GM19455 (cell line): ENCODE measurements around the gene CD300E.

ENCODE experiments used
- ATAC-seq: cut with Tn5 transposase; IDR thresholded peaks from one replicate; pipeline ENCODE4 v1.9.1; 2021; ENCODE audit not compliant: unreplicated experiment

Gene CD300E

GRCh38 chr17:74623693-74624093, at the start of gene CD300E:
Gene CD300E (minus strand): TSS chr17:74623738. CDS start chr17:74623621, 117 bp downstream.
- ATAC-seq: no peak

- no peak for ATAC-seq
These were observed 47.7 kb upstream of the CD300E start for GRCh38 chr17:74671031-74671771.

DNA sequence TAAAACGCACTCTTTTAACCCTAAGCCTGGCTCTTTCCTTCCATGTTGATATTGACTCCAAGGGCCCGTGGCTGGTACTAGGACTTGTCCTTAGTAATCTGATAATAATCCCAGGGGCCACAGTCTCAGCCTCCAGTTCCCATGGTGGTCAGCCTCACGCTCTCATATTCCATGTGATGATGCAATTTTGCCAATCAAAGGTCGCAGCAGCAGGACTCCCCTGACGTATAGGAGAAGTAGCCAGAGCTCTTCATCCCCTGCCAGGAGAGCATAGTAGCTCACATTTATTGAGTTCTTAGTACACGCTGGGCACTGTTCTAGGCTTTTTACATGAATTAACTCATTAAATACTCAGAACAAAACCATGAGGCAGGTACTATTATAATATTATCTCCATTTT, 46.8 kb upstream of the CD300E start:
- ATAC-seq: no peak

GRCh38 chr17:74663561-74663960, 40.0 kb upstream of the CD300E start:
- ATAC-seq: no peak

GRCh38 chr17:74659889-74660288, 36.4 kb upstream of the CD300E start:
- ATAC-seq: no peak

DNA sequence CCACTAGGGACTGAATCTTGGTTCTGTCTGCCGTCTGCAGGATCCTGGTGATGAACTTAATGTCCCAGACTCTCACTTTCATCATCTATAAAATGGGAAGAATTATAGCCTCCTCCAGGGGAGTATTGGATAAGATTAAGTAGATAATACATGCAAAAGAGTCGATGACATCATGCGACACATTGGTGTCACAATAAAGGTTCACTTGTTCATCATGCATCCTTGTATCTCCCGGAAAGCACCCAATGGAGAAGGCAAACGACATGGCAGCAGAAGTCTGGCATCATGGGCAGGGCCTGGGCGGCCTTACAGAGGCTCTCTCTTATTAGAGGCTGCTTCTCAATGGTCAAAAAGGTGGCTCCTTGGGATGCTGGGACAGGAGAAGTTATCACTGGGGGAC, 35.1 kb upstream of the CD300E start:
- no peak for ATAC-seq

- ATAC-seq: no peak
These were observed 31.2 kb upstream of the CD300E start for GRCh38 chr17:74654742-74655141.

DNA sequence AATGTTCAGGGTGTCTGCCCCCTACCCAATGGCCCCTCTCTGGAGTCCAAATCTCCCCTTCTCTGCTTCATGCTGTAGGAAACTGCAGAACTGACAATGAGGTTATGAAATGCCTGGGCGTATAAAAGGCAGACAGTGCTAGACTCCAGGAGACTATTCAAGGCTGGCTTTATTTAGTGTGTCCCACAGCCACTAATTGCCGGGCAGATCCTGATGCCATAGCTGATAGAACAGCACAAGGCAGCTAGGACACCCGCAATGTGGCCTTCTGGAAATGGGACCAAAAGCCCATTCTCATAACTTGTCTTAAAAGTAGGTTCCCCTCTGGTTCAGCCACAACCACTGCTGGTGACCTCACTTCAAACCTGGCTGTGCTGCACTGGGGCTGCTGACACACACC, 28.5 kb upstream of the CD300E start:
- ATAC-seq: no peak

DNA sequence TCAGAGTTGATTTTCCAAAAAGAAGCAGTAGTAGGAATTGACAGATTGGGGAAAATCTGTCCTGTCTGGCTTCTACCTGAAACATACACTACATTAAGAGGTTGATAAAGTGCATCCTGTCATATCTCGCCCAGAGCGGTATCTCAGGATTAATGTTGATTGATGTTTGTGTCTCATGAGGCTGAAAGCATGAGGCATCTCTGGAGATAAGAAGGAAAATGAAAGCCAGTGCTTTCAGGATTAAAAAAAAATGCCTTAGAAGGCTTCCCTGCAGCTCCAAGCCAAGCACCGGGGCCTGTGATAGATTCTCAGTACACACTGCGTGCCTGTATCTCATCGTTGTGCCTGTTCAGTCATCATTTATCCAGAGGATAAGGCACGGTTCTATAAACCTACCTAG, 26.4 kb upstream of the CD300E start:
- no peak for ATAC-seq

DNA sequence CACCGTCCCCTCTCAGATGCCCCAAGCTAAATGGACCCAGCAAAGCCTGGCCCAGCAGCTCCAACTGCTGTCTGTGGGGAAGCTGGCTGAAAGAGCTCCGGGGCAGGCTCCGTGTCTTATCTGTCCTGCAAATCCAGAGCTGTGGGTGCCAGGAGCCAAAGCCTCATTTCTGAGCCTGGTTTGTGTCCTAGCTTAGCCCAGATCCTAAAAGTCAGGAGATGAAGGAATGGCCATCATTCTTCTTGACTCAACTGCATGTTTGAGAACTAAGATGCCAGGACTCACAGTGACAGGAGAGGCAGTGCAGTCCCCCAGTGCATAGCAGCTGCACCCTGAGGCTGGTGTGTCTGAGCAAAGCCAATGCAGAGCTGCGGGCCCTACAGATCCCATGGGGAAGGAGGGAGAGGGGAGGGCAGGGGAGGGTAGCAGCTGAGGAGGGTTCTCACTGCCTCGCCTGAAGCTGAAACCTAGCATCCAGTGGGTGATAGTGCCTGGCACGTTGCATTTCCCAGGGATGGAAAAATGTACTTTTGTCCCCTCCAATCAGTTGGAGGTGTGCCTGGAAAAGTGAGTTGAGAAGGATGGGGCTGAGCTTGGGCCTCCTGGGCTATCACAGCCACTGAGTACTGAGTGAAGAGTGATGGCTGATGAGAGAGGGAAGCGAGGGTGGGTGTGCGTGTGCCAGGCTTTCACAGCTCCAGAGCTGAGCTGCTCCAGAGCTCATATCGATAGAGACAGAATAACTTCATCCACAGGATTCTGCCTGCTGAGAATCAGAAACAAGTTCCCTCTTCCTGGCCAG, 24.5 kb upstream of the CD300E start:
- no peak for ATAC-seq

DNA sequence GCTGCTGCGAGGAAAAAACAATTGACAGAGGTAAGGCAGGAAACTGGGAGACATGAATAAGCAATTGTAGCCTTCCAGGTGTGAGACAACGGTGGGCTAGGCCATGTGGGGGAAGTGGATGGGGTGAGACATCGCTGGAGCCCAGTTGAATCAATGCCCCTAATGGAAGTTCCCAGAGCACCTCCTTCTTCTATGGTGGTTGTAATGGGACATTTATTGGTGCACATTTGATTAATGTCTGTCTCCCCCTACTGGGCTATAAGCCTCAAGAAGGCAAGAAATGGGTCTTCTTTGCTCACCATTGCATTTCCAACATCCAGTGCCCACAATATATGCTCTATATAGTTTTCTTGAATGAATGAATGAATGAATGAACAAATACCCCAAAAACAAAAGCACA, 22.7 kb upstream of the CD300E start:
- ATAC-seq: no peak

DNA sequence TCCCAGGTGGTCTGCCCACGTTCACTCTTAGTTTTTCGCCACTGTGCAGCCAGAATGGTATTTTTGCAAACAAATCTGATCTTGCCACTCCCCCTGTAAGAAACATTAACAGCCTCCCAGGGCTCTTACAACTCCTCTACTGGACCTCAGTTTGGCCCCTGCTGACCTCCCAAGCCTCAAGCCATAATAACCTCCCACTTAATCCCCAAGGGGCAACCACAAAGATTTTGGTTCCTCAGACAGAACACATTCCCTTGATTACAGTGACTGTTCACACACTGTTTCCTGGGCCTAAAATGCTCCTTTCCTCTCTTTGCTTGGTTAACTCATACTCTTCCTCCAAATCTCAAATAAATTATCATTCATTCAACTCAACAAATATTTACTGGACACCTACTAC, 21.5 kb upstream of the CD300E start:
- ATAC-seq: no peak

GRCh38 chr17:74644419-74644818, 20.9 kb upstream of the CD300E start:
- ATAC-seq: no peak

DNA sequence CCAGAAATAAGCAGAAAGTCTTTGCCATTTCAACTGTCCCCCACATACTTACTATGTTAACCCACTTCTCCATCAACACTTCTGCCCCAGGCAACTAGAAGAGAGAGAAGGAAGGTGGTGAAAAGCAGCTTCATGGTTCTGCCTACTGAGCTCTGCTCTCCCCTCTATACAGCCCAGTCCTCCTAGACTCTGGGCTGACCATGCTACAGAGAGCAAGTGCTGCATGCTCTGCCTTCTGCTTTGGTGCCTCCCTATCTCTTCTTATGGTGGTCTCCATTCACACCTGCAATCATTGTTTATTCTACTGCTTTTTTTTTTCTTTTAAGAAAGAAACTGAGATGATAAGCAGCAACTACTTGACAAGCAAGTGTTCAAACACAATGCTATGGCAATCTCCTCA, 20.3 kb upstream of the CD300E start:
- ATAC-seq: no peak

DNA sequence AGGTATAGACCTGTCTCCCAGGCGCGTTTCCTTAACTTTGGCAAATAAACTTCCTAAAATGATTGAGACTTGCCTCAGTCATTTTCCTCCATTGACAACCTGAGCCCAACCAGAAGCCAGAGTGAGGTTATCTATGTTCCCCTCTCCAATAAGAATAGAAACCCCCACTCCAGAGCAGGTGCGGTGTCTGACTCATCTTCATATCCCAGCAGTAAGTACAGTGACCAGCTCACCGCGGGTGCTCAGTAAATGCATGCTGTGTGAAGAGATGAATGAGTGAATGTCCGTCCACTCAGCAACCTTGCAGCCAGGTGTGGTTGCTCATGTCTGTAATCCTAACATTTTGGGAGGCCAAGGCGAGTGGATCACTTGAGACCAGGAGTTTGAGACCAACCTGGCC, 19.5 kb upstream of the CD300E start:
- no peak for ATAC-seq

- no peak for ATAC-seq
These were observed 19.0 kb upstream of the CD300E start for GRCh38 chr17:74642556-74642955.

DNA sequence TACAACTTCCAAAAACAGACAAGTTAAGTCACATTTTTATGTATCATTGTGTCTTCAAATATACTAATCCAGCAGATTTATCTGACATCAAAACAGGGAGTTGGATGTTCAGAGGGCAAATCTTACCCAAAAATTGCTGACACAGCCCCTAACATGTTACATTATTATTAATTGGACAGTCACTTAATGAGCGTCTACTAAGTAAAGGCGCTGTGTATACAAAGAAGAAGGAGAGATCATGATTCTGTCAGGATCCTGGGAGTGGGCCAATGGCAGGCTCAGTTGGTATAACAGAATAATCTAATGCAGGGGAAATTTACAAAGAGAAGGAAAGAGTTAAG, 18.4 kb upstream of the CD300E start:
- no peak for ATAC-seq

GRCh38 chr17:74641224-74641957, 17.9 kb upstream of the CD300E start:
- ATAC-seq: no peak

- no peak for ATAC-seq
These were observed 16.2 kb upstream of the CD300E start for GRCh38 chr17:74639704-74640151.

- ATAC-seq: no peak
These were observed 14.4 kb upstream of the CD300E start for GRCh38 chr17:74637926-74638325.

- ATAC-seq: no peak
These were observed 13.7 kb upstream of the CD300E start for GRCh38 chr17:74637265-74637664.
